ENCODE data around the gene TRUB2.

TRUB2 gene

DNA sequence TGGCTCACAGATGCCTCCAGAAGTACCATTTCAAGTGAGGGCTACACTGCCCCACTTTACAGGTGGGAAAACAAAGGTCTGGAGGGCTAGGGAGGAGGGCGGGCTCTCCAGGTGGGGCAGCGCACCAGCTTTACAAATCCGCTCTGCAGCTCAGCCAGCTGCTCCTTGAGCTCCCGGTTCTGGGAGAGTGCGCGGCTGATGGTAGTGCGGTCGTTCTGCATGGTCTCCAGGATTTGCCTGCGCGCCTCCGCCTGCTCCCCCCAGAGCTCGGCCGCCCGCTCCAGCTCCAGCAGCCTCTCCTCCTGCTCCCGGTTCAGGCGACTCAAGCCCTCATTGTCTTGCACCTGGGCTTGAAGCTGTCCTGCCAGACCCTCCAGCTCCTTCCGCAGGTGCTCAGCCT is 61.9 kb downstream of the TRUB2 start:
- DNase-seq = no peak

DNA sequence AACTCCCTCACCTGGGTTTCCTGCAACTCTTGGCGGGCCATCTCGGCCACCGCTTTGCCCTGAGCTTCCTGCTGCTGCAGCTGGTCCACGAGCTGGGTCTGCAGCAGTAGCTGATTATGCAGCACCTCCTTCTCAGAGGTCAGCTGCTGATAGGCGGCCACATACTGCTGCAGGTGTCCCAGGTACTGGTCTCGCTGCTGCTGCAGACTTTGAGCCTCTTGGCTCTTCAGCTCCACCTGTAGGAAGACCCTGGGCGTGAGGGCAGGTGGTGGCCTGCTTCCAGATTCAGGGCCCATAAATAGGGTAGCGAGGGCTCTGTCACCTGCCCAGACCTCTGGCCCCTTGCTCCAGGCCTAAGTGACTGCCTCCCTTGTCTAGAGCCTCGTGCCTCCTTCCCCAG is 63.1 kb downstream of the TRUB2 start:
- no peak for DNase-seq

DNA sequence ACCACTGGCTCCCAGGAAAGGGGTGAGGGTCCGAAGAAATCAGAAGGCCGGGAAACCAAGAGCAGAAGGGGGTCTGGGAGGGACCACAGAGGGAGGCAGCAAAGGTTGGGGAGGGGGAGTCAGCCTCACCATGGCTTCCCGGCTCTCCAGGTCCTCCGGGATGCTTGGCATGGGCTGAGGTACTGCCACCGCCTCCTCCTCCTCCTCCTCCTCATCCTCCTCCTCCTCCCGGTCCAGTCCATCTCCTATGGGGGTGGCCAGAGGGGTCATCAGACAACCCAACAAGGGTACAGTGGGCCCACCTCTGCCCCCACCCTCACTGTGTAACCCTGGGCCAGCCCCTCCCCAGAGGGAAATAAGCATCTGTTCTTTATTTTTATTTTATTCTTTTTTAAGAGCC is 63.9 kb downstream of the TRUB2 start:
- no peak for DNase-seq

DNA sequence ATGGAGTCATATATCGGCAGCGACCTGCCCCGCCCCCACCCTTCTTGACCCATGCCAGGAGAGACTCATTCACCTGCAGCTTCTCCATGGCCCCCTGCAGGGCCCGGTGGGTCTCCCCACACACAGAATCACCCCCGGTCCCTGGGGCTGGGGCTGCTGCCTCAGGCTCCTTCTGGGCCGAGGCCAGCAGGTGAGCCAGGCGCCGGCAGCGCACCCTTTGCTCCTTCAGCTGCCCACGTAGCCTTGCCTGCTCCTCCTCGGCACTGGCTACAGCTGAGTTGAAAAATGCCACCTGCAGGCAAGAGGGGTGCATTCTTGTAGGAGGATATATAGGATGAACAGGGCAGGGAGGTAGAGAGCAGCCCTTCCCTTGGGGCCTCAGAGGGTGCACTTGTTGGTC is 64.3 kb downstream of the TRUB2 start:
- no peak for DNase-seq

DNA sequence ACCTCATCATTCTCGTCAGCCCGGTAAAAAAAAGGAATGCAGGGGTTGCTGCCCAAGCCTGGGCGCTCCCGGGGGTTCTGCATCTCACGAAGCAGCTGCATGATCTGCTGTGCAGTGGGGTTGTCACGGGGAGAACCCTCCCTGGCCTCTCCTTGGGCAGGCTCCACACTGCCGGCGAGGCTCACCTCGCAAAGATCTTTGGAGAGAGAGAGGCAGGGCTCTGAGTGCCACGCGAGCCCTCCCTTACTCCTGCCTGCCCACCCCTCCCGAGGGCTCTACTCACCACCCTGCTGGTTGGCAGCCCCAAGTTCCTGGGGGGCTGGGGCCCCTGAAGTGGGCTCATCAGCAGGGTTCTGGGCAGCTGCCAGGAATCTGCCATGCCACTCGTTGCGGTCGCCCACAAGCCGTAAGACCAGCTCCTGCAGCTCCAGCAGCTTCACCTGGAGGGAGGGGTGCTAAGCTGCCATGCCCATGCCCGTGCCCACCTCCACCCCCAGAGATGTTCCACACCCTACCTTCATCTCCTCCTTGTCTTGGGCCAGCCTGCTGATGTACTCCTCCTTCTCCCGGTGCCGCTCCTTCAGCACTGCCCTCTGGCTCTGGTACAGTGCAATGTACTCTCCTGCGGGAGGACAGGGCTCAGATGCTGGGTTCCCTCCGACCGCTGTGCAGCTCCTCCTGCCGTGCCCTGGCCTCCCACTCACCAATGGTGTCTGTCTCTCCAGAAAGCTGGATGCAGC is 65.0 kb downstream of the TRUB2 start:
- DNase-seq = no peak
